ENCODE results near the gene TMEM272. TPM values are rescaled to one million over a fixed set of nuclear protein-coding genes. Genes with fewer than 3 reads are reported as not detected.

The TMEM272 gene
- total and polyA plus RNA-seq, 2 of the 13 experiments (the other 11 are each of a cell fraction or from before 2014, with no cell fraction given) = 0.37 to 0.62 TPM

DNA sequence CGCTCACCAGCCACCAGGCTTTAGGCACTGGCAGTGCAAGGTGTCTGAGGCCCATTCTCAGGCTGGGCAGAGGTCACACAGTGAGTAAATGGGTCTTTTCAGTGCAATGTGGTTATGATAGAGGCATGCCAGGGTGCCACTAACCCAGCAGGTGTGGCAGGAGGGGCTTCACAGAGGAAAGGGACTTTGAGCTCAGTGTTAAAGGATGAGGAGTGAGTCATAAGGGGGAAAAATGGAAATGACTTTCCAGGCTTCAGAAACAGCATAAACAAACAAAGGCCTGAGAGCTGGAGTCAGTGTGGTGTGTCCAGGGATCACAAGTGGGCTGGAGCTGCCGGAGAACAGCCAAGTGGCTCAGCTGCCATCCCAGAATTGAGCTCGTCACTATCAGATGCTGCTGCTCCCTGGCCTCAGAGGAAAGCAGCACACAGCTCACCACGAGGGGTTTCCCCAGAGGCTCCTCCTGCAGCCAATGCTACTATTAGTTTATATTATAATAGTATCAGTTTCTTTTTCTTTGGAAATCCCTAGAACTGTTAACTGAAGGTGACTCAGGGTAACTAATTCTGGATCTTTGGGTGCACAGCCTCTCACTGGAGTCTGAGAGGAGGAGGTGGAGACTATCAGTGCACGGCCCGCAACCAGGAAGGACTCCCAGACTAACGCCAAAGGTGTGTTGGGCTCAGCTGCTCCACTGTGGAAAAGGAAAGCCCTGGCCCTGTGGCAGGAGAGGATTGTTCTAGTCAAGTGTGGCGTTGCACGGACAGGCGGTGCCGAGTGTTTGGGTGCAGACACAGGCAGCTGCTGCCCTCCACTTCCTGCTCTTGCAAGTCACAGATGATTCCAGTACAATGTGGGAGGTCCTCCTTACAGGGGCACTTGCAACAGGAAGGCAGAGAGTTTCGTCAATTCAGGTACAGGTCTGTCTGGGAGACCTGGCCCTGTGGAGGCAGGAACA, 80.5 kb downstream of the TMEM272 start:
- peak; percentile 92 for ATAC-seq
- H4K20me1 ChIP-seq (ENCODE audit: insufficient read depth, low read length) = no peaks in the 10 kb centered on the region
- H3K9ac ChIP-seq (ENCODE audit: insufficient read depth, low read depth, low read length) = peak overlapping the region; percentile 49
- H2AFZ ChIP-seq (ENCODE audit: low read length) = no peak overlapping the region
- ChIA-PET POLR2A (interaction anchor here (0.7 to 1.7 kb wide), 13 partner anchors 15 to 313 kb away, joined by 3 to 34 read pairs (median 4); partner anchors contain the start of gene INTS6), CTCF (ENCODE audit: low intra/inter-chr PET ratio, low total read pairs) (no interaction called here)
- no peaks in the 10 kb centered on the region for H3K79me2 ChIP-seq (ENCODE audit: insufficient read depth, low read length)
- no TSS peak for BruUV-seq (replicated peaks)
- peaks cover 26% of the 10 kb centered on the region for H3K4me1 ChIP-seq (ENCODE audit: insufficient read depth, low read length)
- H3K36me3 ChIP-seq (replicated peaks in 1 of 2; ENCODE audit: control insufficient read depth in 1 of 2, insufficient read depth in 2 of 2, low read length in 2 of 2) = peaks cover 6 to 47% of the 10 kb centered on the region in 2 experiments; a peak in 4 of 5 replicates
- intact Hi-C loops (cut with micrococcal nuclease; ENCODE audit: unreplicated experiment) = loop anchor here (2.0 to 5.0 kb wide), 2 partner anchors 14 to 177 kb away; no protein-coding TSS in a partner anchor
- H3K4me2 ChIP-seq (ENCODE audit: low read depth, low read length) = peak overlapping the region; percentile 70
- no peaks in the 10 kb centered on the region for H3K27me3 ChIP-seq (ENCODE audit: control insufficient read depth in 1 of 2, insufficient read depth in 2 of 2, low read length in 2 of 2)
- FAIRE-seq = peak; percentile 70
- peak; percentile 92 for DNase-seq (ENCODE audit: low spot score)
- 64% methylated on average over 11 of the region's 12 CpGs for WGBS (ENCODE audit: low lambda C conversion rate)
- in situ Hi-C loops (cut with HindIII; ENCODE audit: extremely low pct_ligation_motif_present, low pct_unique_long_range_greater_than_20kb) = no loop called here
- peak overlapping the region in 1 of 3 experiments; percentile 26; a peak in 2 of 6 replicates for H3K4me3 ChIP-seq (replicated peaks in 1 of 3; ENCODE audit: insufficient read depth in 1 of 3, low read depth in 2 of 3, low read length in 3 of 3)
- peak overlapping the region; percentile 63 for H3K27ac ChIP-seq (ENCODE audit: extremely low read length, insufficient read depth, low read length)
- no peaks in the 10 kb centered on the region for H3K9me3 ChIP-seq (ENCODE audit: low read length)
- TF ChIP-seq TRIM24 (CRISPR knock-in tag; IDR thresholded peaks at IDR 0.05) (no peak), MIER2 (CRISPR knock-in tag; IDR thresholded peaks at IDR 0.05) (no peak), JUN (CRISPR knock-in tag; IDR thresholded peaks at IDR 0.05) (peak; percentile 90), ZNF550 (CRISPR knock-in tag; IDR thresholded peaks at IDR 0.05; ENCODE audit: borderline replicate concordance) (no peak), ELF1 (CRISPR knock-in tag; IDR thresholded peaks at IDR 0.05) (no peak; the same call in 1 of the 2 replicates), GATAD2A (CRISPR knock-in tag; IDR thresholded peaks at IDR 0.05) (peak; percentile 87), HIVEP1 (CRISPR knock-in tag; IDR thresholded peaks at IDR 0.05) (no peak), ZNF296 (CRISPR knock-in tag; conservative IDR thresholded peaks at IDR 0.05) (no peak), ZNF747 (CRISPR knock-in tag; IDR thresholded peaks at IDR 0.05; ENCODE audit: borderline replicate concordance) (no peak), ZC3H4 (CRISPR knock-in tag; IDR thresholded peaks at IDR 0.05; ENCODE audit: borderline replicate concordance) (no peak)
- TF ChIP-seq, protein P1, sequence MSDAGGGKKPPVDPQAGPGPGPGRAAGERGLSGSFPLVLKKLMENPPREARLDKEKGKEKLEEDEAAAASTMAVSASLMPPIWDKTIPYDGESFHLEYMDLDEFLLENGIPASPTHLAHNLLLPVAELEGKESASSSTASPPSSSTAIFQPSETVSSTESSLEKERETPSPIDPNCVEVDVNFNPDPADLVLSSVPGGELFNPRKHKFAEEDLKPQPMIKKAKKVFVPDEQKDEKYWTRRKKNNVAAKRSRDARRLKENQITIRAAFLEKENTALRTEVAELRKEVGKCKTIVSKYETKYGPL (CRISPR knock-in tag; IDR thresholded peaks at IDR 0.05) = no peak
- TF ChIP-seq, protein P2, sequence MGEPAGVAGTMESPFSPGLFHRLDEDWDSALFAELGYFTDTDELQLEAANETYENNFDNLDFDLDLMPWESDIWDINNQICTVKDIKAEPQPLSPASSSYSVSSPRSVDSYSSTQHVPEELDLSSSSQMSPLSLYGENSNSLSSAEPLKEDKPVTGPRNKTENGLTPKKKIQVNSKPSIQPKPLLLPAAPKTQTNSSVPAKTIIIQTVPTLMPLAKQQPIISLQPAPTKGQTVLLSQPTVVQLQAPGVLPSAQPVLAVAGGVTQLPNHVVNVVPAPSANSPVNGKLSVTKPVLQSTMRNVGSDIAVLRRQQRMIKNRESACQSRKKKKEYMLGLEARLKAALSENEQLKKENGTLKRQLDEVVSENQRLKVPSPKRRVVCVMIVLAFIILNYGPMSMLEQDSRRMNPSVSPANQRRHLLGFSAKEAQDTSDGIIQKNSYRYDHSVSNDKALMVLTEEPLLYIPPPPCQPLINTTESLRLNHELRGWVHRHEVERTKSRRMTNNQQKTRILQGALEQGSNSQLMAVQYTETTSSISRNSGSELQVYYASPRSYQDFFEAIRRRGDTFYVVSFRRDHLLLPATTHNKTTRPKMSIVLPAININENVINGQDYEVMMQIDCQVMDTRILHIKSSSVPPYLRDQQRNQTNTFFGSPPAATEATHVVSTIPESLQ (CRISPR knock-in tag; conservative IDR thresholded peaks at IDR 0.05) = no peak
- TF ChIP-seq, protein P3, sequence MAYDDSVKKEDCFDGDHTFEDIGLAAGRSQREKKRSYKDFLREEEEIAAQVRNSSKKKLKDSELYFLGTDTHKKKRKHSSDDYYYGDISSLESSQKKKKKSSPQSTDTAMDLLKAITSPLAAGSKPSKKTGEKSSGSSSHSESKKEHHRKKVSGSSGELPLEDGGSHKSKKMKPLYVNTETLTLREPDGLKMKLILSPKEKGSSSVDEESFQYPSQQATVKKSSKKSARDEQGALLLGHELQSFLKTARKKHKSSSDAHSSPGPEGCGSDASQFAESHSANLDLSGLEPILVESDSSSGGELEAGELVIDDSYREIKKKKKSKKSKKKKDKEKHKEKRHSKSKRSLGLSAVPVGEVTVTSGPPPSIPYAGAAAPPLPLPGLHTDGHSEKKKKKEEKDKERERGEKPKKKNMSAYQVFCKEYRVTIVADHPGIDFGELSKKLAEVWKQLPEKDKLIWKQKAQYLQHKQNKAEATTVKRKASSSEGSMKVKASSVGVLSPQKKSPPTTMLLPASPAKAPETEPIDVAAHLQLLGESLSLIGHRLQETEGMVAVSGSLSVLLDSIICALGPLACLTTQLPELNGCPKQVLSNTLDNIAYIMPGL (CRISPR knock-in tag; IDR thresholded peaks at IDR 0.05; ENCODE audit: borderline replicate concordance in 1 of 2, low read depth in 1 of 2) = peak in 1 of 2 experiments; percentile 57; a peak in 1 of 4 replicates
- TF ChIP-seq, protein P4, sequence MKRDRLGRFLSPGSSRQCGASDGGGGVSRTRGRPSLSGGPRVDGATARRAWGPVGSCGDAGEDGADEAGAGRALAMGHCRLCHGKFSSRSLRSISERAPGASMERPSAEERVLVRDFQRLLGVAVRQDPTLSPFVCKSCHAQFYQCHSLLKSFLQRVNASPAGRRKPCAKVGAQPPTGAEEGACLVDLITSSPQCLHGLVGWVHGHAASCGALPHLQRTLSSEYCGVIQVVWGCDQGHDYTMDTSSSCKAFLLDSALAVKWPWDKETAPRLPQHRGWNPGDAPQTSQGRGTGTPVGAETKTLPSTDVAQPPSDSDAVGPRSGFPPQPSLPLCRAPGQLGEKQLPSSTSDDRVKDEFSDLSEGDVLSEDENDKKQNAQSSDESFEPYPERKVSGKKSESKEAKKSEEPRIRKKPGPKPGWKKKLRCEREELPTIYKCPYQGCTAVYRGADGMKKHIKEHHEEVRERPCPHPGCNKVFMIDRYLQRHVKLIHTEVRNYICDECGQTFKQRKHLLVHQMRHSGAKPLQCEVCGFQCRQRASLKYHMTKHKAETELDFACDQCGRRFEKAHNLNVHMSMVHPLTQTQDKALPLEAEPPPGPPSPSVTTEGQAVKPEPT (CRISPR knock-in tag; IDR thresholded peaks at IDR 0.05; ENCODE audit: low read depth) = no peak
- TF ChIP-seq, protein P5, sequence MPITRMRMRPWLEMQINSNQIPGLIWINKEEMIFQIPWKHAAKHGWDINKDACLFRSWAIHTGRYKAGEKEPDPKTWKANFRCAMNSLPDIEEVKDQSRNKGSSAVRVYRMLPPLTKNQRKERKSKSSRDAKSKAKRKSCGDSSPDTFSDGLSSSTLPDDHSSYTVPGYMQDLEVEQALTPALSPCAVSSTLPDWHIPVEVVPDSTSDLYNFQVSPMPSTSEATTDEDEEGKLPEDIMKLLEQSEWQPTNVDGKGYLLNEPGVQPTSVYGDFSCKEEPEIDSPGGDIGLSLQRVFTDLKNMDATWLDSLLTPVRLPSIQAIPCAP (CRISPR knock-in tag; IDR thresholded peaks at IDR 0.05; ENCODE audit: low read depth) = no peak

Measured in HepG2 (cell line).